PC-9 (cell line): ENCODE results near the gene CPNE4.

Experiments
- EZH2 ChIP-seq: fragments of 200-600 bp; sonication (generic); IDR thresholded peaks from 2 replicates; pipeline ENCODE4 v1.8.0; 2017; ENCODE audit warnings: antibody characterized with exemption, low read depth
- TF ChIP-seq, protein P1 (sequence below): fragments of 200-600 bp; sonication (generic); conservative IDR thresholded peaks from 2 replicates; pipeline ENCODE4 v1.6.1; 2017; ENCODE audit warnings: mixed run types, antibody characterized with exemption, mild to moderate bottlenecking, moderate library complexity

- TF ChIP-seq, protein P1, sequence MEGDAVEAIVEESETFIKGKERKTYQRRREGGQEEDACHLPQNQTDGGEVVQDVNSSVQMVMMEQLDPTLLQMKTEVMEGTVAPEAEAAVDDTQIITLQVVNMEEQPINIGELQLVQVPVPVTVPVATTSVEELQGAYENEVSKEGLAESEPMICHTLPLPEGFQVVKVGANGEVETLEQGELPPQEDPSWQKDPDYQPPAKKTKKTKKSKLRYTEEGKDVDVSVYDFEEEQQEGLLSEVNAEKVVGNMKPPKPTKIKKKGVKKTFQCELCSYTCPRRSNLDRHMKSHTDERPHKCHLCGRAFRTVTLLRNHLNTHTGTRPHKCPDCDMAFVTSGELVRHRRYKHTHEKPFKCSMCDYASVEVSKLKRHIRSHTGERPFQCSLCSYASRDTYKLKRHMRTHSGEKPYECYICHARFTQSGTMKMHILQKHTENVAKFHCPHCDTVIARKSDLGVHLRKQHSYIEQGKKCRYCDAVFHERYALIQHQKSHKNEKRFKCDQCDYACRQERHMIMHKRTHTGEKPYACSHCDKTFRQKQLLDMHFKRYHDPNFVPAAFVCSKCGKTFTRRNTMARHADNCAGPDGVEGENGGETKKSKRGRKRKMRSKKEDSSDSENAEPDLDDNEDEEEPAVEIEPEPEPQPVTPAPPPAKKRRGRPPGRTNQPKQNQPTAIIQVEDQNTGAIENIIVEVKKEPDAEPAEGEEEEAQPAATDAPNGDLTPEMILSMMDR, result no peak
- TF ChIP-seq EZH2, result no peak
Observed at GRCh38 chr3:131555456-131555855, 479.4 kb downstream of the CPNE4 start.
